ENCODE data around the gene OR2T29.
"Not testable (repeated sequence)": the region's sequence is repeated elsewhere in the genome, so short reads cannot be mapped to it uniquely, and the experiment has no call there.

The OR2T29 gene

GRCh38 chr1:248562672-248563071 is at the start of gene OR2T29:
Gene OR2T29 (minus strand): TSS chr1:248562772. CDS start chr1:248559491, 3,281 bp downstream.
- H3K27ac Mint-ChIP-seq; H3K4me3 Mint-ChIP-seq; H3K27me3 Mint-ChIP-seq; H3K36me3 Mint-ChIP-seq (ENCODE audit: low read depth); H3K4me1 Mint-ChIP-seq (ENCODE audit: low read depth); DNase-seq; H3K9me3 Mint-ChIP-seq: not testable (repeated sequence)

GRCh38 chr1:248611883-248612414 is 49.4 kb upstream of the OR2T29 start:
- peaks cover 29% of the 10 kb centered on the region for H3K4me1 Mint-ChIP-seq (ENCODE audit: low read depth)
- H3K27me3 Mint-ChIP-seq = peaks cover 3% of the 10 kb centered on the region
- no peaks in the 10 kb centered on the region for H3K9me3 Mint-ChIP-seq
- no peak for DNase-seq
- no peak overlapping the region for H3K4me3 Mint-ChIP-seq
- H3K27ac Mint-ChIP-seq = no peak overlapping the region
- H3K36me3 Mint-ChIP-seq (ENCODE audit: low read depth) = no peaks in the 10 kb centered on the region

- no peak overlapping the region for H3K4me3 Mint-ChIP-seq
- no peak for DNase-seq
- H3K27ac Mint-ChIP-seq = peak overlapping the region; percentile 47
- H3K9me3 Mint-ChIP-seq = no peaks in the 10 kb centered on the region
- H3K4me1 Mint-ChIP-seq (ENCODE audit: low read depth) = peaks cover 29% of the 10 kb centered on the region
- no peaks in the 10 kb centered on the region for H3K36me3 Mint-ChIP-seq (ENCODE audit: low read depth)
- peaks cover 3% of the 10 kb centered on the region for H3K27me3 Mint-ChIP-seq
These were observed 47.7 kb upstream of the OR2T29 start for GRCh38 chr1:248610301-248610700.

- Mint-ChIP-seq H3K4me1 (ENCODE audit: low read depth) (peaks cover 9% of the 10 kb centered on the region), H3K27ac (no peak overlapping the region), H3K27me3 (no peaks in the 10 kb centered on the region), H3K4me3 (no peak overlapping the region), H3K36me3 (ENCODE audit: low read depth) (no peaks in the 10 kb centered on the region), H3K9me3 (no peaks in the 10 kb centered on the region)
- DNase-seq = no peak
These were observed 36.8 kb upstream of the OR2T29 start for GRCh38 chr1:248599396-248599795.

GRCh38 chr1:248597589-248597988 is 35.0 kb upstream of the OR2T29 start, which contains the start of gene OR2T10:
Gene OR2T10 (minus strand): TSS chr1:248597700. CDS start chr1:248593768, 3,932 bp downstream.
- Mint-ChIP-seq H3K27ac (no peak within 1 kb of the TSS), H3K4me1 (ENCODE audit: low read depth) (peaks cover 9% of the 10 kb centered on the region), H3K9me3 (no peaks in the 10 kb centered on the region), H3K4me3 (no peak within 1 kb of the TSS), H3K27me3 (peaks cover 5% of the 10 kb centered on the region), H3K36me3 (ENCODE audit: low read depth) (no peaks in the 10 kb centered on the region)
- no peak for DNase-seq

GRCh38 chr1:248596615-248597014 is 34.0 kb upstream of the OR2T29 start:
- H3K9me3 Mint-ChIP-seq = no peaks in the 10 kb centered on the region
- H3K4me1 Mint-ChIP-seq (ENCODE audit: low read depth) = peaks cover 9% of the 10 kb centered on the region
- H3K27ac Mint-ChIP-seq = no peak overlapping the region
- peaks cover 5% of the 10 kb centered on the region for H3K27me3 Mint-ChIP-seq
- no peak for DNase-seq
- no peaks in the 10 kb centered on the region for H3K36me3 Mint-ChIP-seq (ENCODE audit: low read depth)
- no peak overlapping the region for H3K4me3 Mint-ChIP-seq

GRCh38 chr1:248593226-248593625 is 30.7 kb upstream of the OR2T29 start:
- Mint-ChIP-seq H3K4me1 (ENCODE audit: low read depth) (peaks cover 9% of the 10 kb centered on the region), H3K27ac (no peak overlapping the region), H3K36me3 (ENCODE audit: low read depth) (no peaks in the 10 kb centered on the region), H3K9me3 (no peaks in the 10 kb centered on the region), H3K4me3 (no peak overlapping the region), H3K27me3 (peaks cover 5% of the 10 kb centered on the region)
- DNase-seq = no peak

GRCh38 chr1:248592655-248593054 is 30.1 kb upstream of the OR2T29 start:
- no peaks in the 10 kb centered on the region for H3K9me3 Mint-ChIP-seq
- H3K4me1 Mint-ChIP-seq (ENCODE audit: low read depth) = peaks cover 9% of the 10 kb centered on the region
- no peak overlapping the region for H3K4me3 Mint-ChIP-seq
- H3K36me3 Mint-ChIP-seq (ENCODE audit: low read depth) = no peaks in the 10 kb centered on the region
- no peak overlapping the region for H3K27ac Mint-ChIP-seq
- peaks cover 5% of the 10 kb centered on the region for H3K27me3 Mint-ChIP-seq
- DNase-seq = no peak

GRCh38 chr1:248590055-248590454 is 27.5 kb upstream of the OR2T29 start:
- no peak for DNase-seq
- H3K27ac Mint-ChIP-seq = no peak overlapping the region
- no peaks in the 10 kb centered on the region for H3K36me3 Mint-ChIP-seq (ENCODE audit: low read depth)
- H3K4me3 Mint-ChIP-seq = no peak overlapping the region
- H3K27me3 Mint-ChIP-seq = peaks cover 7% of the 10 kb centered on the region
- H3K9me3 Mint-ChIP-seq = no peaks in the 10 kb centered on the region
- peaks cover 1% of the 10 kb centered on the region for H3K4me1 Mint-ChIP-seq (ENCODE audit: low read depth)

GRCh38 chr1:248589334-248589733 is 26.8 kb upstream of the OR2T29 start:
- peaks cover 7% of the 10 kb centered on the region for H3K27me3 Mint-ChIP-seq
- DNase-seq = no peak
- peaks cover 2% of the 10 kb centered on the region for H3K4me1 Mint-ChIP-seq (ENCODE audit: low read depth)
- H3K4me3 Mint-ChIP-seq = no peak overlapping the region
- no peak overlapping the region for H3K27ac Mint-ChIP-seq
- H3K36me3 Mint-ChIP-seq (ENCODE audit: low read depth) = no peaks in the 10 kb centered on the region
- H3K9me3 Mint-ChIP-seq = no peaks in the 10 kb centered on the region

- Mint-ChIP-seq H3K4me3 (no peak overlapping the region), H3K9me3 (no peaks in the 10 kb centered on the region), H3K4me1 (ENCODE audit: low read depth) (peaks cover 2% of the 10 kb centered on the region), H3K36me3 (ENCODE audit: low read depth) (no peaks in the 10 kb centered on the region), H3K27ac (no peak overlapping the region), H3K27me3 (peaks cover 2% of the 10 kb centered on the region)
- no peak for DNase-seq
These were observed 22.7 kb upstream of the OR2T29 start for GRCh38 chr1:248585266-248585665.

- Mint-ChIP-seq H3K9me3 (peaks cover 3% of the 10 kb centered on the region), H3K4me3 (no peak overlapping the region), H3K36me3 (ENCODE audit: low read depth) (no peaks in the 10 kb centered on the region), H3K27me3 (no peaks in the 10 kb centered on the region), H3K4me1 (ENCODE audit: low read depth) (peaks cover 5% of the 10 kb centered on the region), H3K27ac (no peak overlapping the region)
- DNase-seq = no peak
These were observed 13.8 kb upstream of the OR2T29 start for GRCh38 chr1:248576260-248576980.

GRCh38 chr1:248574657-248575056 is 12.1 kb upstream of the OR2T29 start, which contains the start of gene OR2T34:
Gene OR2T34 (minus strand): TSS chr1:248574757. CDS start chr1:248574757, 0 bp downstream.
- H3K27ac Mint-ChIP-seq; DNase-seq; H3K4me3 Mint-ChIP-seq; H3K4me1 Mint-ChIP-seq (ENCODE audit: low read depth); H3K27me3 Mint-ChIP-seq; H3K9me3 Mint-ChIP-seq; H3K36me3 Mint-ChIP-seq (ENCODE audit: low read depth): not testable (repeated sequence)

- H3K4me1 Mint-ChIP-seq (ENCODE audit: low read depth); H3K27me3 Mint-ChIP-seq; DNase-seq; H3K9me3 Mint-ChIP-seq; H3K36me3 Mint-ChIP-seq (ENCODE audit: low read depth); H3K4me3 Mint-ChIP-seq; H3K27ac Mint-ChIP-seq: not testable (repeated sequence)
These were observed 11.3 kb upstream of the OR2T29 start for GRCh38 chr1:248573856-248574255.

- not testable (repeated sequence) for H3K36me3 Mint-ChIP-seq (ENCODE audit: low read depth); H3K4me1 Mint-ChIP-seq (ENCODE audit: low read depth); H3K4me3 Mint-ChIP-seq; H3K9me3 Mint-ChIP-seq; H3K27me3 Mint-ChIP-seq; DNase-seq; H3K27ac Mint-ChIP-seq
These were observed 9.5 kb upstream of the OR2T29 start for GRCh38 chr1:248572049-248572448.

Data from activated T-cell treated with anti-CD3 and anti-CD28 coated beads, Interleukin-2, amount 50 U/mL, for 24 hours (primary cell).